Measurements from ENCODE around the gene SLC5A10. TPM values are rescaled to one million over a fixed set of nuclear protein-coding genes. Genes with fewer than 3 reads are reported as not detected.
"Not testable (repeated sequence)": the region's sequence is repeated elsewhere in the genome, so short reads cannot be mapped to it uniquely, and the experiment has no call there.

The SLC5A10 gene
- total and polyA plus RNA-seq, 4 donors = 0.13 to 0.51 TPM; not detected in 2

GRCh38 chr17:18921485-18921884 lies 30.5 kb upstream of the SLC5A10 start:
- H3K36me3 ChIP-seq (ENCODE audit: control insufficient read depth, insufficient read depth, low read length) = peaks cover 29% of the 10 kb centered on the region
- H3K4me1 ChIP-seq (ENCODE audit: control insufficient read depth, insufficient read depth, low read length) = no peaks in the 10 kb centered on the region
- no peaks in the 10 kb centered on the region for H3K9me3 ChIP-seq (ENCODE audit: control insufficient read depth, insufficient read depth, low read length)
- no peak for DNase-seq (ENCODE audit: low read depth in 4 of 6, low spot score in 6 of 6)
- H3K27ac ChIP-seq (ENCODE audit: low read depth, low read length) = no peak overlapping the region
- H3K4me3 ChIP-seq (ENCODE audit: low read depth, low read length) = no peak overlapping the region
- WGBS (ENCODE audit: insufficient coverage) = 100% methylated on average over 2 of the region's 2 CpGs
- H3K27me3 ChIP-seq (ENCODE audit: control insufficient read depth, insufficient read depth, low read length) = no peaks in the 10 kb centered on the region

GRCh38 chr17:18921912-18922451 lies 30.0 kb upstream of the SLC5A10 start:
- Histone ChIP-seq H3K9me3 (ENCODE audit: control insufficient read depth, insufficient read depth, low read length) (no peaks in the 10 kb centered on the region), H3K27me3 (ENCODE audit: control insufficient read depth, insufficient read depth, low read length) (no peaks in the 10 kb centered on the region), H3K4me1 (ENCODE audit: control insufficient read depth, insufficient read depth, low read length) (no peaks in the 10 kb centered on the region), H3K36me3 (ENCODE audit: control insufficient read depth, insufficient read depth, low read length) (peaks cover 30% of the 10 kb centered on the region), H3K27ac (ENCODE audit: low read depth, low read length) (no peak overlapping the region), H3K4me3 (ENCODE audit: low read depth, low read length) (no peak overlapping the region)
- WGBS (ENCODE audit: insufficient coverage) = 100% methylated on average over 1 of the region's 4 CpGs
- no peak for DNase-seq (ENCODE audit: low read depth in 4 of 6, low spot score in 6 of 6)

GRCh38 chr17:18922596-18922995 lies 29.4 kb upstream of the SLC5A10 start:
- not testable (repeated sequence) for H3K4me3 ChIP-seq (ENCODE audit: low read depth, low read length); H3K4me1 ChIP-seq (ENCODE audit: control insufficient read depth, insufficient read depth, low read length); H3K9me3 ChIP-seq (ENCODE audit: control insufficient read depth, insufficient read depth, low read length); H3K27ac ChIP-seq (ENCODE audit: low read depth, low read length); DNase-seq (ENCODE audit: low read depth in 4 of 6, low spot score in 6 of 6); H3K27me3 ChIP-seq (ENCODE audit: control insufficient read depth, insufficient read depth, low read length)
- H3K36me3 ChIP-seq (ENCODE audit: control insufficient read depth, insufficient read depth, low read length) = peaks cover 29% of the 10 kb centered on the region
- 87% methylated on average over 2 of the region's 7 CpGs for WGBS (ENCODE audit: insufficient coverage)

- H3K27ac ChIP-seq (ENCODE audit: low read depth, low read length) = no peak overlapping the region
- no peaks in the 10 kb centered on the region for H3K9me3 ChIP-seq (ENCODE audit: control insufficient read depth, insufficient read depth, low read length)
- no peaks in the 10 kb centered on the region for H3K4me1 ChIP-seq (ENCODE audit: control insufficient read depth, insufficient read depth, low read length)
- no peaks in the 10 kb centered on the region for H3K27me3 ChIP-seq (ENCODE audit: control insufficient read depth, insufficient read depth, low read length)
- H3K36me3 ChIP-seq (ENCODE audit: control insufficient read depth, insufficient read depth, low read length) = peaks cover 24% of the 10 kb centered on the region
- no peak overlapping the region for H3K4me3 ChIP-seq (ENCODE audit: low read depth, low read length)
- WGBS (ENCODE audit: insufficient coverage) = 100% methylated on average over 1 of the region's 1 CpG
- no peak for DNase-seq (ENCODE audit: low read depth in 4 of 6, low spot score in 6 of 6)
Measured at GRCh38 chr17:18925187-18925586, 26.8 kb upstream of the SLC5A10 start.

GRCh38 chr17:18928628-18929125 lies 23.3 kb upstream of the SLC5A10 start:
- no peak overlapping the region for H3K4me3 ChIP-seq (ENCODE audit: low read depth, low read length)
- WGBS (ENCODE audit: insufficient coverage) = 91% methylated on average over 7 of the region's 9 CpGs
- H3K27ac ChIP-seq (ENCODE audit: low read depth, low read length) = no peak overlapping the region
- no peaks in the 10 kb centered on the region for H3K4me1 ChIP-seq (ENCODE audit: control insufficient read depth, insufficient read depth, low read length)
- H3K36me3 ChIP-seq (ENCODE audit: control insufficient read depth, insufficient read depth, low read length) = peaks cover 52% of the 10 kb centered on the region
- H3K9me3 ChIP-seq (ENCODE audit: control insufficient read depth, insufficient read depth, low read length) = no peaks in the 10 kb centered on the region
- H3K27me3 ChIP-seq (ENCODE audit: control insufficient read depth, insufficient read depth, low read length) = no peaks in the 10 kb centered on the region
- no peak for DNase-seq (ENCODE audit: low read depth in 4 of 6, low spot score in 6 of 6)

GRCh38 chr17:18932360-18933055 lies 19.5 kb upstream of the SLC5A10 start:
- H3K27ac ChIP-seq (ENCODE audit: low read depth, low read length) = no peak overlapping the region
- H3K9me3 ChIP-seq (ENCODE audit: control insufficient read depth, insufficient read depth, low read length) = no peaks in the 10 kb centered on the region
- no peak for DNase-seq (ENCODE audit: low read depth in 4 of 6, low spot score in 6 of 6)
- WGBS (ENCODE audit: insufficient coverage) = 86% methylated on average over 5 of the region's 5 CpGs
- no peak overlapping the region for H3K4me3 ChIP-seq (ENCODE audit: low read depth, low read length)
- H3K4me1 ChIP-seq (ENCODE audit: control insufficient read depth, insufficient read depth, low read length) = no peaks in the 10 kb centered on the region
- no peaks in the 10 kb centered on the region for H3K27me3 ChIP-seq (ENCODE audit: control insufficient read depth, insufficient read depth, low read length)
- peaks cover 36% of the 10 kb centered on the region for H3K36me3 ChIP-seq (ENCODE audit: control insufficient read depth, insufficient read depth, low read length)

GRCh38 chr17:18933102-18934058 lies 18.6 kb upstream of the SLC5A10 start:
- no peak for DNase-seq (ENCODE audit: low read depth in 4 of 6, low spot score in 6 of 6)
- Histone ChIP-seq H3K27ac (ENCODE audit: low read depth, low read length) (no peak overlapping the region), H3K36me3 (ENCODE audit: control insufficient read depth, insufficient read depth, low read length) (peaks cover 35% of the 10 kb centered on the region), H3K4me1 (ENCODE audit: control insufficient read depth, insufficient read depth, low read length) (no peaks in the 10 kb centered on the region), H3K9me3 (ENCODE audit: control insufficient read depth, insufficient read depth, low read length) (no peaks in the 10 kb centered on the region), H3K27me3 (ENCODE audit: control insufficient read depth, insufficient read depth, low read length) (no peaks in the 10 kb centered on the region), H3K4me3 (ENCODE audit: low read depth, low read length) (no peak overlapping the region)
- WGBS (ENCODE audit: insufficient coverage) = 91% methylated on average over 8 of the region's 14 CpGs

- Histone ChIP-seq H3K9me3 (ENCODE audit: control insufficient read depth, insufficient read depth, low read length) (no peaks in the 10 kb centered on the region), H3K27me3 (ENCODE audit: control insufficient read depth, insufficient read depth, low read length) (no peaks in the 10 kb centered on the region), H3K4me3 (ENCODE audit: low read depth, low read length) (no peak overlapping the region), H3K36me3 (ENCODE audit: control insufficient read depth, insufficient read depth, low read length) (peaks cover 2% of the 10 kb centered on the region), H3K27ac (ENCODE audit: low read depth, low read length) (no peak overlapping the region), H3K4me1 (ENCODE audit: control insufficient read depth, insufficient read depth, low read length) (no peaks in the 10 kb centered on the region)
- no peak for DNase-seq (ENCODE audit: low read depth in 4 of 6, low spot score in 6 of 6)
- WGBS (ENCODE audit: insufficient coverage) = no CpG with 5 or more reads among the region's 8 CpGs
Measured at GRCh38 chr17:18937981-18938691, 13.8 kb upstream of the SLC5A10 start.

- no CpG with 5 or more reads among the region's 2 CpGs for WGBS (ENCODE audit: insufficient coverage)
- Histone ChIP-seq H3K9me3 (ENCODE audit: control insufficient read depth, insufficient read depth, low read length) (no peaks in the 10 kb centered on the region), H3K36me3 (ENCODE audit: control insufficient read depth, insufficient read depth, low read length) (no peaks in the 10 kb centered on the region), H3K4me3 (ENCODE audit: low read depth, low read length) (no peak overlapping the region), H3K4me1 (ENCODE audit: control insufficient read depth, insufficient read depth, low read length) (no peaks in the 10 kb centered on the region), H3K27ac (ENCODE audit: low read depth, low read length) (no peak overlapping the region), H3K27me3 (ENCODE audit: control insufficient read depth, insufficient read depth, low read length) (no peaks in the 10 kb centered on the region)
- no peak for DNase-seq (ENCODE audit: low read depth in 4 of 6, low spot score in 6 of 6)
Measured at GRCh38 chr17:18938692-18939023, 13.3 kb upstream of the SLC5A10 start.

Data from spinal cord (tissue), 10 donors.